ENCODE data around the gene MGAT4B. TPM values are rescaled to one million over a fixed set of nuclear protein-coding genes. Genes with fewer than 3 reads are reported as not detected.

The MGAT4B gene
- total and polyA plus RNA-seq, 4 donors, result 42.0 to 156 (median 83.7) TPM

- TF ChIP-seq JUND (IDR thresholded peaks at IDR 0.05) (no peak), HNF4A (conservative IDR thresholded peaks at IDR 0.05) (peak; percentile 42 to 53), EGR1 (IDR thresholded peaks at IDR 0.05; ENCODE audit: low read depth in 2 of 2) (no peak), FOXA1 (IDR thresholded peaks at IDR 0.05) (no peak), SP1 (IDR thresholded peaks at IDR 0.05) (peak; percentile 47), ZBTB33 (IDR thresholded peaks at IDR 0.05) (no peak)
Observed at GRCh38 chr5:179825655-179826182, 19.1 kb upstream of the MGAT4B start (continued).

- no peak for DNase-seq (ENCODE audit: low spot score)
Observed at GRCh38 chr5:179824745-179825112, 18.1 kb upstream of the MGAT4B start.

More at GRCh38 chr5:179824745-179825112, 18.1 kb upstream of the MGAT4B start:
- Histone ChIP-seq H3K4me1 (ENCODE audit: control insufficient read depth in 4 of 4, insufficient read depth in 4 of 4, low read length in 3 of 4) (peaks cover 17 to 65% (median 53%) of the 10 kb centered on the region in 4 donors), H3K36me3 (ENCODE audit: control insufficient read depth in 4 of 4, insufficient read depth in 3 of 4, low read depth in 1 of 4, low read length in 3 of 4) (peaks cover 22 to 49% (median 40%) of the 10 kb centered on the region in 4 donors), H3K27ac (ENCODE audit: low read depth in 1 of 2, low read length in 2 of 2) (peak overlapping the region in 1 of 2 donors; percentile 36), H3K4me3 (ENCODE audit: low read depth in 1 of 3, low read length in 3 of 3) (no peak overlapping the region), H3K27me3 (ENCODE audit: control insufficient read depth in 4 of 4, insufficient read depth in 4 of 4, low read length in 3 of 4) (no peaks in the 10 kb centered on the region), H3K9me3 (ENCODE audit: control insufficient read depth in 4 of 4, low read length in 3 of 4) (no peaks in the 10 kb centered on the region), H3K9ac (ENCODE audit: low read depth in 1 of 2, low read length in 2 of 2) (no peak overlapping the region)
- TF ChIP-seq RXRA (IDR thresholded peaks at IDR 0.05) (peak; percentile 39 to 40), REST (IDR thresholded peaks at IDR 0.05) (no peak), YY1 (IDR thresholded peaks at IDR 0.05) (peak; percentile 31), ATF3 (IDR thresholded peaks at IDR 0.05) (no peak), TAF1 (conservative IDR thresholded peaks at IDR 0.05) (no peak), FOXA2 (IDR thresholded peaks at IDR 0.05) (peak; percentile 75), ZBTB33 (IDR thresholded peaks at IDR 0.05) (no peak), FOXA1 (IDR thresholded peaks at IDR 0.05) (peak; percentile 59), GABPA (IDR thresholded peaks at IDR 0.05 in 1 of 2, conservative IDR thresholded peaks at IDR 0.05 in 1 of 2) (no peak), MAX (IDR thresholded peaks at IDR 0.05) (no peak), JUND (IDR thresholded peaks at IDR 0.05) (no peak), RAD21 (IDR thresholded peaks at IDR 0.05) (peak in 1 of 2 donors; percentile 12), SP1 (IDR thresholded peaks at IDR 0.05) (peak; percentile 27), HNF4A (conservative IDR thresholded peaks at IDR 0.05) (peak; percentile 36 to 46), NR2F2 (IDR thresholded peaks at IDR 0.05) (no peak)
- 29% methylated on average over 3 of the region's 3 CpGs for WGBS
